ENCODE measurements around the gene PCGF6. TPM values are rescaled to one million over a fixed set of nuclear protein-coding genes. Genes with fewer than 3 reads are reported as not detected.

Gene PCGF6, protein sequence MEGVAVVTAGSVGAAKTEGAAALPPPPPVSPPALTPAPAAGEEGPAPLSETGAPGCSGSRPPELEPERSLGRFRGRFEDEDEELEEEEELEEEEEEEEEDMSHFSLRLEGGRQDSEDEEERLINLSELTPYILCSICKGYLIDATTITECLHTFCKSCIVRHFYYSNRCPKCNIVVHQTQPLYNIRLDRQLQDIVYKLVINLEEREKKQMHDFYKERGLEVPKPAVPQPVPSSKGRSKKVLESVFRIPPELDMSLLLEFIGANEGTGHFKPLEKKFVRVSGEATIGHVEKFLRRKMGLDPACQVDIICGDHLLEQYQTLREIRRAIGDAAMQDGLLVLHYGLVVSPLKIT
- total RNA-seq (10 to 100 TPM in 4 of 5 donors, not detected in 1; 13.2 to 51.0 (median 29.8) TPM), polyA plus RNA-seq (1 to 10 TPM; 5.6 to 7.3 (median 6.2) TPM)
- long read RNA-seq, donor 1, partial matches to known transcripts, result 9 of 10 reads
- long read RNA-seq, donor 1, other reads (novel, unspliced or antisense), result 0 of 10 reads
- long read RNA-seq, donor 2, partial matches to known transcripts, result 0 of 1 reads
- long read RNA-seq, donor 2, other reads (novel, unspliced or antisense), result 0 of 1 reads
- long read RNA-seq, donor 3, partial matches to known transcripts, result 0 of 2 reads
- long read RNA-seq, donor 3, other reads (novel, unspliced or antisense), result 0 of 2 reads
- long read RNA-seq, donor 4, result 0 reads
- long read RNA-seq, donor 5, partial matches to known transcripts, result 0 of 2 reads
- long read RNA-seq, donor 5, other reads (novel, unspliced or antisense), result 0 of 2 reads
- long read RNA-seq, donor 6, transcript PCGF6-202 (10 exons, 2,230 nt), result major isoform, 5 of 5 reads
- long read RNA-seq, donor 6, partial matches to known transcripts, result 0 of 5 reads
- long read RNA-seq, donor 6, other reads (novel, unspliced or antisense), result 0 of 5 reads
- long read RNA-seq, donor 7, partial matches to known transcripts, result 0 of 3 reads
- long read RNA-seq, donor 7, other reads (novel, unspliced or antisense), result 0 of 3 reads
- long read RNA-seq, donor 8, partial matches to known transcripts, result 0 of 1 reads
- long read RNA-seq, donor 8, other reads (novel, unspliced or antisense), result 0 of 1 reads
- long read RNA-seq, donor 9, partial matches to known transcripts, result 0 of 2 reads
- long read RNA-seq, donor 9, other reads (novel, unspliced or antisense), result 0 of 2 reads
- long read RNA-seq, donor 10, result 0 reads

DNA sequence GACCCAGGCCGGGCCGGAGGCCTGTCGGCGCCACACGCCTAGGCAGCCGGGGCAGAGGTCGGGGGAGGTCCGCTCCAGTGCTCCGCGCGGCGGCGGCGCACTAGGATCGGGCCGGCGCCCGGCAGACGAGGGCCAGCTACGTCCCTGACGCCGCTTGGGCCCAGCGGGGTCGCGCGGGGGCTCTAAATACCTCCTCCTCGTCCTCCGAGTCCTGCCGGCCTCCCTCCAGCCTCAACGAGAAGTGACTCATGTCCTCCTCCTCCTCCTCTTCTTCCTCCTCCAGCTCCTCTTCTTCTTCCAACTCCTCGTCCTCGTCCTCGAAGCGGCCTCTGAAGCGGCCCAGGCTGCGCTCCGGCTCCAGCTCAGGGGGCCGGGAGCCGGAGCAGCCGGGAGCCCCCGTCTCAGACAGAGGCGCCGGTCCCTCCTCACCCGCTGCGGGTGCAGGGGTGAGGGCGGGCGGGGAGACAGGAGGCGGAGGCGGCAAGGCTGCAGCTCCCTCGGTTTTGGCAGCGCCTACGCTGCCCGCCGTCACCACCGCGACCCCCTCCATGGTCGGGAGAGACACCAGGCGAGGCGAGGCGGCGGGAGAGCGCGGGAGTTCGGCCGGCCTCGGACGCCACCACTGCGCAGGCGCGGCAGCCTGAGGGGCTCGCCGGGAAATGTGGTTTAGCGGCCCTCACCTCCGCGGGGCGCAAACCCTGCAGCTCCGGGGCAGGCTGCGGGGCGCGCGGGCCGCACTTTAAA lies at the start of gene PCGF6:
Gene PCGF6, minus strand, starts transcription at position 624 of the 744 bp plus-strand sequence. Its CDS starts 74 bp downstream, at position 550.
- no peak for TF ChIP-seq POLR2A (IDR thresholded peaks at IDR 0.05)
- TF ChIP-seq POLR2AphosphoS5 (IDR thresholded peaks at IDR 0.05), result peak in 1 of 3 donors; percentile 71
- TF ChIP-seq, protein P1, sequence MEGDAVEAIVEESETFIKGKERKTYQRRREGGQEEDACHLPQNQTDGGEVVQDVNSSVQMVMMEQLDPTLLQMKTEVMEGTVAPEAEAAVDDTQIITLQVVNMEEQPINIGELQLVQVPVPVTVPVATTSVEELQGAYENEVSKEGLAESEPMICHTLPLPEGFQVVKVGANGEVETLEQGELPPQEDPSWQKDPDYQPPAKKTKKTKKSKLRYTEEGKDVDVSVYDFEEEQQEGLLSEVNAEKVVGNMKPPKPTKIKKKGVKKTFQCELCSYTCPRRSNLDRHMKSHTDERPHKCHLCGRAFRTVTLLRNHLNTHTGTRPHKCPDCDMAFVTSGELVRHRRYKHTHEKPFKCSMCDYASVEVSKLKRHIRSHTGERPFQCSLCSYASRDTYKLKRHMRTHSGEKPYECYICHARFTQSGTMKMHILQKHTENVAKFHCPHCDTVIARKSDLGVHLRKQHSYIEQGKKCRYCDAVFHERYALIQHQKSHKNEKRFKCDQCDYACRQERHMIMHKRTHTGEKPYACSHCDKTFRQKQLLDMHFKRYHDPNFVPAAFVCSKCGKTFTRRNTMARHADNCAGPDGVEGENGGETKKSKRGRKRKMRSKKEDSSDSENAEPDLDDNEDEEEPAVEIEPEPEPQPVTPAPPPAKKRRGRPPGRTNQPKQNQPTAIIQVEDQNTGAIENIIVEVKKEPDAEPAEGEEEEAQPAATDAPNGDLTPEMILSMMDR (IDR thresholded peaks at IDR 0.05), result no peak
- TF ChIP-seq EP300 (IDR thresholded peaks at IDR 0.05), result no peak
- WGBS, 5 donors, result 0 to 1% (median 1%) methylated on average over 53 to 82 of the region's 82 CpGs
- H3K36me3 ChIP-seq, result peaks cover 16 to 32% (median 31%) of the 10 kb centered on the region in 4 donors
- H3K4me3 ChIP-seq, result peak within 1 kb of the TSS; percentile 72 to 80 (median 74)
- no peaks in the 10 kb centered on the region for H3K9me3 ChIP-seq
- peak within 1 kb of the TSS; percentile 73 to 89 (median 81) for H3K27ac ChIP-seq
- H3K4me1 ChIP-seq, result peaks cover 0 to 26% (median 15%) of the 10 kb centered on the region in 4 donors
- no peaks in the 10 kb centered on the region for H3K27me3 ChIP-seq
- intact Hi-C loops (cut with DNase I; ENCODE audit: low total_unique reads), result no loop called here
- DNase-seq, result peak; percentile 81 to 96

DNA sequence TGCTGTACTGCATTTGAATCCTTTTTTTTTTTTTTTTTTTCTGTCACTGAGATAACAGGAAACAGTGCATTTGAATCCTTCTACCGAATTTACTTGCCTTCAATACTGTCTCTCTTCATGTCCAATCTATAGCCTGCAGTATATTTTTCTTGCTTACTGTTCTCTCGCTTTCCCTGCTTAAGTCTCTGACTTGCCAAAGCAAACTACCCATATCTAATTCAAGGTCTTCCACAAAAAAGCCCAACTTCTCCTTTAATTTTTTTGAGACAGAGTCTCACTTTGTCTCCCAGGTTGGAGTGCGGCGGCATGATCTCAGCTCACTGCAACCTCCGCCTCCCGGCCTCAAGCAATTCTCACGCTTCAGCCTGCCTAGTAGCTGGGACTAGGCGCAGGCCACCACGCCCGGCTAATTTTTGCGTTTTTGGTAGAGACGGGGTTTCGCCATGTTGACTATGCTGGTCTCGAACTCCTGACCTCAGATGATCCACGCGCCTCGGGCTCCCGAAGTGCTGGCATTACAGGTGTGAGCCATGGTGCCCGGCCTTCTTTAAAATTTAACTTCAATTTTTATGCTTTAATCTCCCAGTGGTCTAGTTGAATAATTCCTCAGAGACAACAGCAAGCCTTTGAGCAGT lies 46.4 kb upstream of the PCGF6 start:
- Histone ChIP-seq H3K4me3 (peak overlapping the region; percentile 78 to 96 (median 89)), H3K4me1 (peaks cover 25 to 53% (median 43%) of the 10 kb centered on the region in 4 donors), H3K9me3 (no peaks in the 10 kb centered on the region), H3K27ac (peak overlapping the region in 1 of 5 donors; percentile 89), H3K36me3 (peaks cover 25 to 49% (median 48%) of the 10 kb centered on the region in 4 donors), H3K27me3 (no peaks in the 10 kb centered on the region)
- no peak for TF ChIP-seq EP300 (IDR thresholded peaks at IDR 0.05)
- TF ChIP-seq, protein P1 (IDR thresholded peaks at IDR 0.05), result no peak
- TF ChIP-seq POLR2AphosphoS5 (IDR thresholded peaks at IDR 0.05), result no peak
- TF ChIP-seq POLR2A (IDR thresholded peaks at IDR 0.05), result no peak
- DNase-seq, result peak in 1 of 2 donors; percentile 6
- WGBS, 5 donors, result 31 to 59% (median 44%) methylated on average over 19 of the region's 19 CpGs
- intact Hi-C loops (cut with DNase I; ENCODE audit: low total_unique reads), result no loop called here

GRCh38 chr10:103396789-103397087 lies 45.8 kb upstream of the PCGF6 start:
- Histone ChIP-seq H3K27me3 (no peaks in the 10 kb centered on the region), H3K4me1 (peaks cover 25 to 53% (median 43%) of the 10 kb centered on the region in 4 donors), H3K4me3 (peak overlapping the region; percentile 78 to 96 (median 89)), H3K9me3 (no peaks in the 10 kb centered on the region), H3K27ac (peak overlapping the region; percentile 77 to 90 (median 88)), H3K36me3 (peaks cover 25 to 49% (median 46%) of the 10 kb centered on the region in 4 donors)
- WGBS, 5 donors, result 0 to 1% (median 1%) methylated on average over 8 of the region's 8 CpGs
- DNase-seq, result no peak
- no peak for TF ChIP-seq POLR2AphosphoS5 (IDR thresholded peaks at IDR 0.05)
- no peak for TF ChIP-seq POLR2A (IDR thresholded peaks at IDR 0.05)
- no peak for TF ChIP-seq EP300 (IDR thresholded peaks at IDR 0.05)
- TF ChIP-seq, protein P1 (IDR thresholded peaks at IDR 0.05), result no peak
- intact Hi-C loops (cut with DNase I; ENCODE audit: low total_unique reads), result no loop called here
